HFF-Myc (cell line): ENCODE results near the gene HIRIP3.

Source experiments
- DNase-seq: peaks from one replicate; pipeline ENCODE4 v3.0.0-alpha.2; 2011; ENCODE audit warnings: low read depth; ENCODE audit errors: extremely low read depth
- H3K4me3 ChIP-seq: replicated peaks from 2 replicates; pipeline ENCODE4 v1.5.1; 2011; ENCODE audit warnings: low read depth, mild to moderate bottlenecking, control low read depth, low read length
- TF ChIP-seq, protein P1 (sequence below): IDR thresholded peaks from 2 replicates; pipeline ENCODE4 v1.5.1; 2012; ENCODE audit warnings: mild to moderate bottlenecking, low read depth, low read length, control low read depth; ENCODE audit errors: missing control alignments

Gene HIRIP3

DNA sequence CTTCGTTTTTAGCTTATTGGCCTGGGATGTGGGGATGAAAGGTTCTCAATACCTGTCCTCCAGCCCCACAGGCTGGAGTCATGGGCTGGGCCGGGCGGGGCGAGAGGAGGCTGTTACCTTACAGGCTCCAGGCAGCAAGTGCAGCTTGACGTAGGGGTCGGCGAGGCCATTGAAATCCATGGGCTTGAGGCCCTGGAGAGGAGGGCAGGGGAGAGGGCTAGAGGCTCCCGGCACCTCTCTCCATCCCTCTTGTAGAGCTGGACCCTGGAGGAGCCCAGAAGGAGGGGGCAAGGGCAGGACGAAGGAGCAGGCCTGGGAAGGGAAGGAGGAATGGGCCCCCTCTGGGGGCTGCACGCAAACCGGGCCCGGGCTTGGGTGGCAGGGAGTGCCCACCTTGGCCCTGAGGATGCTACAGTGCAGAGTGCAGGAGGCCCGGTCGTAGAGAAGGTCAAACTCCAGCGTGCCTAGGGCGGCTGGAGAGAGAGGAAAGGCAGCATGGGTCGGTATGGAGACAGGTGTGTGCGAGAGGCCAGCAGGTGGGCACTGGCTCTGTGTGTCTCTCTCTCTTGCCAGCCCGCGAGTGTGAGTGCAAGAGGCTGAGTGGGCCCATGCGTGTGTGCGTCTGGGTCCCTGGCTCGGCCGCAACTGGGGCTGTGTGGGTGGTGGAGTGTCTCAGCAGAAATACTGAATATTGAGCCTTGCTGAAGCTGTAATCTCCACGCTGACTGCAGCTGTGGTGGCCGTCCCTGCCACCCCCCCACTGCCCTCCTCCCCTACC is 13.9 kb upstream of the HIRIP3 start:
- no peak overlapping the region for H3K4me3 ChIP-seq
- no peak for DNase-seq
- TF ChIP-seq, protein P1, sequence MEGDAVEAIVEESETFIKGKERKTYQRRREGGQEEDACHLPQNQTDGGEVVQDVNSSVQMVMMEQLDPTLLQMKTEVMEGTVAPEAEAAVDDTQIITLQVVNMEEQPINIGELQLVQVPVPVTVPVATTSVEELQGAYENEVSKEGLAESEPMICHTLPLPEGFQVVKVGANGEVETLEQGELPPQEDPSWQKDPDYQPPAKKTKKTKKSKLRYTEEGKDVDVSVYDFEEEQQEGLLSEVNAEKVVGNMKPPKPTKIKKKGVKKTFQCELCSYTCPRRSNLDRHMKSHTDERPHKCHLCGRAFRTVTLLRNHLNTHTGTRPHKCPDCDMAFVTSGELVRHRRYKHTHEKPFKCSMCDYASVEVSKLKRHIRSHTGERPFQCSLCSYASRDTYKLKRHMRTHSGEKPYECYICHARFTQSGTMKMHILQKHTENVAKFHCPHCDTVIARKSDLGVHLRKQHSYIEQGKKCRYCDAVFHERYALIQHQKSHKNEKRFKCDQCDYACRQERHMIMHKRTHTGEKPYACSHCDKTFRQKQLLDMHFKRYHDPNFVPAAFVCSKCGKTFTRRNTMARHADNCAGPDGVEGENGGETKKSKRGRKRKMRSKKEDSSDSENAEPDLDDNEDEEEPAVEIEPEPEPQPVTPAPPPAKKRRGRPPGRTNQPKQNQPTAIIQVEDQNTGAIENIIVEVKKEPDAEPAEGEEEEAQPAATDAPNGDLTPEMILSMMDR = no peak

DNA sequence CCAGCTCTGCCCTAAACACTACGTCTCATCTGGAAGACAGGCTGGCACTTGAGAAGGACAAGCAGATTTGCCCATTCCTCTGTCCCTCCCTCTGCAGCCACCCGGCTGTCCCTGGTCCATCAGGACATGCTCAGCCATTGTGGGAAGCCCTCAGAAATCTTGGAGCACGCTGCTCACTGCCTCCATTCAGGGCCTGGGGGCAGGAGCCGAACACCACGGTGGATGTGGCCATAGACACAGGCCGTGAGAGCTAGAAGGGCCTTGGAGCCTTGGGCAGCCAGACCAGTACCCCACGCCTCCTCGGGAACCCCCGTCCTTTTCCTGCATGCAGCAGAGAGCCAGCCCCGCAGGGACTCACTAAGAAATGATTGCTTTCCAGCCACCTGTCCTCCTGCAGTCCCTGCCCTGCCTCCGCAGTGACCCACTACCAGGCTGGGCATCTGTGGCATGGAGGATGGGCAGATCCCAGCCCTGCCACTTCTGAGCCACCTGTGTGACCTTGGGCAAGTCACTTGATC is 12.0 kb upstream of the HIRIP3 start:
- no peak for DNase-seq
- no peak overlapping the region for H3K4me3 ChIP-seq
- TF ChIP-seq, protein P1 = no peak

DNA sequence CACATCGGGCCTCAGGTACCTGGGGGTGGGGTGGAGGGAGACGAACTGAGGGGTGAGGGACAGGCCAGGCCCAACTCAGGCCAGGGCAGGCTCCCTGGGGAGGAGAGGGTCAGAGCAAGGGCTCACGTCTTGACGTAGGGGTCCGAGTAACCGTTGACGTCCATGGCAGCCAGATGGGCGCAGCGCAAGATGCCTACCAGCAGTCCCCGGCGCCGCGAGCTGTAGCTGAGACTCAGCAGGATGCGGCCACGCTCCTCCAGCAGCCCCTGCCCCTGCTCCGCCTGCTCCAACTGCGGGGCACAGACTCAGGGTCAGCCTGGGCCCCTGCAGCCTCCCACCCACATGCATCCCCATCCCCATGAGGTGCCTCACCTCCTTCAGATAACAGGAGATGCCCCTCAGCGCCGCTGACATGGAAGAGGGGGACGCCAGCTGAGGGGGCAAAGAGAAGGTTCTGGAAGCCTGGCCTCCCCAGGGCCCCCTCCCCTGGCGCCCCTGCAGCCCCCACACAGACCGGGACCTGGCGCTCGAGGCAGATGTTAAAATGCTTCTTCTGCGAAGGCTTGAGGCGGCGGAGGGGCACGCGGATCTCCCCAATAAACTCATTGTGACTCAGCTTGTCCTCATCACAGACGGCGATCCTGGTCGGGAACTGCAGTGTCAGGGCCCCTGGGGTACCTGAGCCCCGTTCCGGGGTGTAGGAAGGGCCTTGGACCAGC is 11.4 kb upstream of the HIRIP3 start:
- TF ChIP-seq, protein P1 = no peak
- DNase-seq = no peak
- no peak overlapping the region for H3K4me3 ChIP-seq

DNA sequence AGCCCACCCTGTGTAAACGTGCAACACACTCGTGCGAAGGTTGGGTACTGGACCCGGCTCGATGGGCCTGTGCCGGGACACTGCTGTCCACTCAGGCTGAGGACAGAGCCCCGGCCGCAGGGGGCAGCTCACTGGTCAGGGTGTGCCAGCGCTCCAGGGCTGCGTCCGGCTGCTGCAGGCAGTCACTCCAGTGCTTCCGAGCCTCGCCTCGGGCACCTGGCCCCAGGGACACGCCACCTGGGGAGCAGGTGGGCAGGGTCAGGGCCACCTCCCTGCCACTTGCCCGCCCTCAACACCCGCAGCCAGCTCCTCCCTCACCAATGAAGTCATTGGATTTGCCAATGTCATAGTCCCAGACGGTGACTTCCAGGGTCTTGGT is 10.7 kb upstream of the HIRIP3 start:
- TF ChIP-seq, protein P1 = no peak
- no peak for DNase-seq
- no peak overlapping the region for H3K4me3 ChIP-seq

DNA sequence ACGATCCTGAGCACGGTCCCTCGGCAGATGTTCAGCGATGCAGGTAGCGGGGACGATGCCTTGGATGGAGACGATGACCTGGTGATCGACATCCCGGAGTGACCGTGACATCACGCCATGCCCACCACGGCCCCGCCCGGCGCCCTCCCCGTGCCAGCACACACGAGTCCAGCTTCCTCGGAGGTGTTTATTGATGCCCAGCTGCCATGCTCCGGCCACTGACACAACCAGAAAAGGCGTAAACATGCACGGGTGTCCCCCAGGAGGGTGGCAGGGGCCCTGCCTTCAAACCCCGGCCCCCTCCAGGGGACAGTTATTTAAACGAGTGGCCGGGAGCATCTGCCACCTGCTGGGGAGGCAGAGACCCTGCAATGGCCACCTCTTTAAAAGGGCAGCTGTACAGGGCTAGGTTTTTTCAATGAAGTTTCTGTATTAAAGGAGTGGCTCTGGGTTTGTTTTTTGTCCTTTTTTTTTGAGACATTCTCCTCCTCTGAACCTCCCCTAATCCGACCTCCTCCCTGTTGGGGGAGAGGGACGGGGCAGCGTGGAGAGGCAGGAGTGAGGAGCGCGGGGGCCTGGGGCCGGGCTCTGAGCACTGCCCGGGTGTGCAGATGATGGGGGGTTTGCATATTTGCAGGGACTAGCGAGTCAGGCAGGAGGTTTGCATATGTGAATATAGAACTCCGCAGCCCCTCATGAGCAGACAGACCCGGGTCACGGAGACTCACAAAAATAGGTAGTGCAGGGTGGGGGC is 10.1 kb upstream of the HIRIP3 start:
- no peak for DNase-seq
- TF ChIP-seq, protein P1 = peak; percentile 82
- H3K4me3 ChIP-seq = no peak overlapping the region

DNA sequence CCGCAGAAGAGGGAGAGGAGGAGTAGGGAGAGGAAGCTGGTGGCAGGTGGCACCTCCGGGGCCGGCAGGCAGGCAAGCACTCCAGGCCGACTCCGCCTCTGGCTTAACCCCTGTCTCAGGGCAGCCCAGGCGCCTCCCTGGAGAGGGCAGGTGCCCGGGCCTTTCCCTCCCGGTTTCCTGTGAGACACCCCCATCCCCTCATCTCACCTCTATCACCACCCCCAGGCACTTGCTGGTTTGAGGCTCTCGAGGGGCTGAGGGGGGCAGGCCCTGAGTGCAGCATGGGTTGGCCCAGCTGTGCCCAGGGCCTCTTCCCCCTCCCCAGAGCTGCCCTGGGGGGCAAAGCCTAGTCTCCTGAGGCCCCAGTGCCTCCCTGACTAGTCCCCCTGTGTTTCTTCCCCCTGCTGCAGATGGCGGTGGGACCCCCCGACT is 9.4 kb upstream of the HIRIP3 start:
- TF ChIP-seq, protein P1 = no peak
- H3K4me3 ChIP-seq = no peak overlapping the region
- no peak for DNase-seq
